Measurements from ENCODE around the gene RAB31. TPM values are rescaled to one million over a fixed set of nuclear protein-coding genes. Genes with fewer than 3 reads are reported as not detected.

Gene RAB31
- total and polyA plus RNA-seq, 12 donors = 46.6 to 365 (median 136) TPM

DNA sequence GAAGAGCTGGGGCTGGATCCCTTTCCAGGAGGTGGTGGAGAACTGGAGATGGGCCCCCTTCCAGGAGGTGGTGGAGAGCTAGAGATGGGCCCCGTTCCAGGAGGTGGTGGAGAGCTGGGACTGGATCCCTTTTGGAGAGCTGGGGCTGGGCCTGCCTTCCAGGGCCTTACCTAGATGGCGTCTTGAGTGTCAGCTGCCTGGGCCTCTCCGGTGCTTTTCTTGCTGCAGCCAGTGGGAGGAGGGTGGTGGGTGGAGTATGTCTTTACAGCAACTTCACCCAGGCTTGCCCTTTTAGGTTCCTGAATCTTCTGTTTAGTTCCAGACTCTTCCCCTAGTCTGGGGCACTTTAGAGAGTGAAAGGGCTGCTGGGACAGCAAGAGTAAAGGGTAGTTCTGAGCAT, 158.5 kb downstream of the RAB31 start:
- Histone ChIP-seq H3K4me3 (no peak overlapping the region), H3K27me3 (no peaks in the 10 kb centered on the region), H3K9me3 (replicated peaks in 1 of 3) (no peaks in the 10 kb centered on the region), H3K4me1 (replicated peaks in 1 of 2) (peaks cover 24 to 38% of the 10 kb centered on the region in 2 donors), H3K36me3 (replicated peaks in 1 of 2) (no peaks in the 10 kb centered on the region), H3K27ac (peak overlapping the region in 1 of 5 donors; percentile 0)
- no peak for DNase-seq
- no peak for TF ChIP-seq POLR2A (IDR thresholded peaks at IDR 0.05)
- no peak for TF ChIP-seq CTCF (IDR thresholded peaks at IDR 0.05)
- intact Hi-C loops (cut with DNase I) = no loop called here
- 91 to 93% (median 93%) methylated on average over 3 of the region's 3 CpGs; no CpG with 5 or more reads in 1 of the 4 donors for WGBS, 4 donors

- 81 to 85% (median 84%) methylated on average over 4 of the region's 4 CpGs for WGBS, 4 donors
- Histone ChIP-seq H3K4me3 (no peak overlapping the region), H3K27me3 (no peaks in the 10 kb centered on the region), H3K36me3 (replicated peaks in 1 of 2) (no peaks in the 10 kb centered on the region), H3K4me1 (replicated peaks in 1 of 2) (peaks cover 26 to 42% of the 10 kb centered on the region in 2 donors), H3K9me3 (replicated peaks in 1 of 3) (no peaks in the 10 kb centered on the region), H3K27ac (peak overlapping the region in 1 of 5 donors; percentile 0)
- DNase-seq = no peak
- intact Hi-C loops (cut with DNase I) = no loop called here
- TF ChIP-seq POLR2A (IDR thresholded peaks at IDR 0.05) (no peak), CTCF (IDR thresholded peaks at IDR 0.05) (no peak)
These were observed 159.0 kb downstream of the RAB31 start for GRCh38 chr18:9867071-9867594.

- WGBS, 4 donors = 66 to 75% (median 71%) methylated on average over 6 of the region's 6 CpGs
- H3K4me1 ChIP-seq (replicated peaks in 1 of 2) = peaks cover 26 to 34% of the 10 kb centered on the region in 2 donors
- no peak overlapping the region for H3K4me3 ChIP-seq
These were observed 161.0 kb downstream of the RAB31 start for GRCh38 chr18:9868857-9869714.

More at GRCh38 chr18:9868857-9869714, 161.0 kb downstream of the RAB31 start:
- H3K27me3 ChIP-seq = no peaks in the 10 kb centered on the region
- H3K9me3 ChIP-seq (replicated peaks in 1 of 3) = no peaks in the 10 kb centered on the region
- H3K36me3 ChIP-seq (replicated peaks in 1 of 2) = no peaks in the 10 kb centered on the region
- H3K27ac ChIP-seq = peak overlapping the region; percentile 67 to 87 (median 74)
- no peak for TF ChIP-seq POLR2A (IDR thresholded peaks at IDR 0.05)
- no peak for TF ChIP-seq CTCF (IDR thresholded peaks at IDR 0.05)
- no peak for DNase-seq
- intact Hi-C loops (cut with DNase I) = no loop called here
